SU-DHL-6 (cell line): ENCODE results near the gene DROSHA.
"Not testable (repeated sequence)": the region's sequence is repeated elsewhere in the genome, so short reads cannot be mapped to it uniquely, and the experiment has no call there.

Source experiments
- H2AFZ ChIP-seq: fragments of 200-600 bp; sonication (generic); 2 replicates; pipeline ENCODE4 v1.6.1; 2014; ENCODE audit warnings: low read depth, mild to moderate bottlenecking, moderate library complexity, mixed read lengths, antibody characterized with exemption, low read length; ENCODE audit not compliant: severe bottlenecking
- H3F3A ChIP-seq: fragments of 200-600 bp; shearing (Covaris generic); 2 replicates; pipeline ENCODE4 v1.6.0; 2016; ENCODE audit warnings: antibody characterized with exemption, mild to moderate bottlenecking; ENCODE audit not compliant: insufficient read depth
- H3K27ac ChIP-seq: fragments of 200-600 bp; sonication (generic); 2 replicates; pipeline ENCODE4 v1.5.1; 2016; ENCODE audit warnings: low read depth, mild to moderate bottlenecking, low read length, moderate library complexity, mixed read lengths
- H3K27me3 ChIP-seq: fragments of 200-600 bp; sonication (generic), shearing (Covaris generic); 2 replicates; pipeline ENCODE4 v1.6.0; 2014; ENCODE audit warnings: mild to moderate bottlenecking, low read length
- H3K36me3 ChIP-seq: fragments of 200-600 bp; sonication (generic); 2 replicates; pipeline ENCODE4 v1.6.1; 2014; ENCODE audit warnings: mild to moderate bottlenecking, low read length, mixed read lengths
- H3K4me2 ChIP-seq: fragments of 300-600, 200-600 bp; shearing (Covaris generic), sonication (generic); 2 replicates; pipeline ENCODE4 v1.6.0; 2014; ENCODE audit warnings: low read length, low read depth, mild to moderate bottlenecking; ENCODE audit not compliant: poor library complexity, severe bottlenecking
- H3K4me3 ChIP-seq: fragments of 200-600 bp; sonication (generic); 2 replicates; pipeline ENCODE4 v1.5.1; 2014; ENCODE audit warnings: antibody characterized with exemption, low read length, mild to moderate bottlenecking, mixed read lengths; ENCODE audit not compliant: insufficient read depth, poor library complexity, severe bottlenecking
- H3K79me2 ChIP-seq: fragments of 200-600 bp; sonication (generic); 2 replicates; pipeline ENCODE4 v1.6.1; 2014; ENCODE audit warnings: mild to moderate bottlenecking, low read length, moderate library complexity; ENCODE audit not compliant: insufficient read depth
- H3K9ac ChIP-seq: fragments of 200-600 bp; sonication (generic); 2 replicates; pipeline ENCODE4 v1.7.0; 2014; ENCODE audit warnings: mild to moderate bottlenecking, low read length
- H3K9me2 ChIP-seq: fragments of 200-600 bp; sonication (generic); replicated peaks from 2 replicates; pipeline ENCODE4 v1.6.1; 2014; ENCODE audit warnings: low read length; ENCODE audit not compliant: insufficient read depth
- H3K9me3 ChIP-seq: fragments of 200-600 bp; sonication (generic); 2 replicates; pipeline ENCODE4 v1.6.1; 2014; ENCODE audit warnings: low read length, mixed read lengths; ENCODE audit not compliant: insufficient read depth
- H4K20me1 ChIP-seq: fragments of 200-600 bp; sonication (generic); 2 replicates; pipeline ENCODE4 v1.6.1; 2014; ENCODE audit warnings: low read depth, mild to moderate bottlenecking, antibody characterized with exemption, low read length, moderate library complexity, mixed read lengths
- EZH2phosphoT487 ChIP-seq: fragments of 200-600 bp; sonication (generic), shearing (Covaris generic); conservative IDR thresholded peaks from 2 replicates; pipeline ENCODE4 v1.6.1; 2018; ENCODE audit warnings: mild to moderate bottlenecking, antibody characterized with exemption, low read length, moderate library complexity, mixed read lengths
- TF ChIP-seq, protein P1 (sequence below): fragments of 200-600 bp; sonication (generic); IDR thresholded peaks from one replicate; pipeline ENCODE4 v1.5.1; 2017; ENCODE audit warnings: antibody characterized with exemption, mild to moderate bottlenecking, low read length, moderate library complexity; ENCODE audit not compliant: insufficient read depth, poor library complexity, severe bottlenecking

DROSHA gene

DNA sequence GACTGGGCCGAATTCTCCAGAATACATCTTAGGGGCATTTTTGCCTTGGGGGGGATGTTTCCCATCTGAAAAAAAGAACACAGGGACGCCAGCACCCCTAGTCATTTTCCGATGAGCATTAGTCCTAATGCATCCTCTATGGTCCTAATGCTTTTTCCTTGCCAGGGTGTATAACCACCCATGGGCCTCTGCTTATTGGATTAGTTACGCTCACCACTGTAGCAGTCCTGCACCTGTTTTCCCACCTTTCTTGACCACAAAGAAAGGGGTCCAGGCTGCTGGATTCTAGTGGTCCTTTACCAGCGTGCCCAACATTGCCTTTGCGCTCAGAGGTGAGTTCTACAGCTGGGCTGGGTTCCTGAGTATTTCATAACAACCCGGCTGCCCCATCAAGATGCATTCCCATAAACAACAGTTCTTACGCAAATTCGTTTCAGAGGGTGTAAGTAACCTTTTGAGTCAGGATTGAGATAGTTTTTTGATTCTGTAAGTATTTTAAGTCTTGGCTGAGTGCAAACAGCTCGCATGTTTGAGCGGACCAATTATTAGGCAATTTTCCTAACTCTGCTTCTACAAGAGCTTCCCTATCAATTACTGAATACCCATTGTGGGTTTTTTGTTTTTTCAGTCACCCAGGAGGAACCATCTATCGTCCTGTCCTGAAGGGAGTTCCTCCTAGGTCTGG is 135.1 kb downstream of the DROSHA start:
- no peaks in the 10 kb centered on the region for H3K9me3 ChIP-seq
- no peak overlapping the region for H3K4me3 ChIP-seq
- TF ChIP-seq EZH2phosphoT487 = no peak
- TF ChIP-seq, protein P1, sequence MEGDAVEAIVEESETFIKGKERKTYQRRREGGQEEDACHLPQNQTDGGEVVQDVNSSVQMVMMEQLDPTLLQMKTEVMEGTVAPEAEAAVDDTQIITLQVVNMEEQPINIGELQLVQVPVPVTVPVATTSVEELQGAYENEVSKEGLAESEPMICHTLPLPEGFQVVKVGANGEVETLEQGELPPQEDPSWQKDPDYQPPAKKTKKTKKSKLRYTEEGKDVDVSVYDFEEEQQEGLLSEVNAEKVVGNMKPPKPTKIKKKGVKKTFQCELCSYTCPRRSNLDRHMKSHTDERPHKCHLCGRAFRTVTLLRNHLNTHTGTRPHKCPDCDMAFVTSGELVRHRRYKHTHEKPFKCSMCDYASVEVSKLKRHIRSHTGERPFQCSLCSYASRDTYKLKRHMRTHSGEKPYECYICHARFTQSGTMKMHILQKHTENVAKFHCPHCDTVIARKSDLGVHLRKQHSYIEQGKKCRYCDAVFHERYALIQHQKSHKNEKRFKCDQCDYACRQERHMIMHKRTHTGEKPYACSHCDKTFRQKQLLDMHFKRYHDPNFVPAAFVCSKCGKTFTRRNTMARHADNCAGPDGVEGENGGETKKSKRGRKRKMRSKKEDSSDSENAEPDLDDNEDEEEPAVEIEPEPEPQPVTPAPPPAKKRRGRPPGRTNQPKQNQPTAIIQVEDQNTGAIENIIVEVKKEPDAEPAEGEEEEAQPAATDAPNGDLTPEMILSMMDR = no peak
- H2AFZ ChIP-seq = no peak overlapping the region
- no peaks in the 10 kb centered on the region for H4K20me1 ChIP-seq
- H3K27ac ChIP-seq = no peak overlapping the region
- no peaks in the 10 kb centered on the region for H3K9me2 ChIP-seq
- H3K27me3 ChIP-seq = no peaks in the 10 kb centered on the region
- no peak overlapping the region for H3K9ac ChIP-seq
- no peaks in the 10 kb centered on the region for H3F3A ChIP-seq
- no peaks in the 10 kb centered on the region for H3K79me2 ChIP-seq
- H3K4me2 ChIP-seq = no peak overlapping the region
- H3K36me3 ChIP-seq = 0 out of 2 replicates have a peak, but pooled peaks cover 9% of the 10 kb centered on the region

DNA sequence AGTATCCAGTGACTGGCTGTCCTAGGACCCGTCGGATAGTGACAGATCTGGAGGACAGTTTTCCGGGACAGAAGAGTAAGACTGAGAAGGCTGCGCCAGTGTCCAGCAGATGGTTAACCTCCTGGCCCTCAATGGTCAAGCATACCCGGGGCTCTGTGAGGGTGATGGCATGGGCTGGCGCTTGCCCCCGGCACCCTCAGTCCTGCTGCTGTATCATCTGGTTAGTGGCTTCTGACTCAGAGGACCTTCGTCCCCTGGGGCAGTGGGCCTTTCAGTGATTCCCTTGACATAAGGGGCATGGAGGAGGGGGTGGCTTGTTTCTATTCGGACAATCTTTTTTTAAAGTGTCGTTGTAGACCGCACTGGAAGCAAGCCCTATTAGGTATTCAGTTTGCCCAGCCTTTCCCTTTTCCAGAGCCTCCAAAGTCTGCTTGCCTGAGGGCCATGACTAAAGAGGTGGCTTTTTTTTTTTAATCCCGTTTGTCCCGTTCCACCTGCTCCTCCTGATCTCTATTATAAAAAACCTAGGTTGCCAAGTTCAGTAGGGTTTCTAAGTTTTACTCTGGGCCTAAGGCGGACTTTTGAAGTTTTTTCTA is 136.3 kb downstream of the DROSHA start:
- not testable (repeated sequence) for H3K9me3 ChIP-seq, H3K4me3 ChIP-seq, H3K4me2 ChIP-seq, H2AFZ ChIP-seq, H3K27me3 ChIP-seq, H3F3A ChIP-seq, H3K36me3 ChIP-seq, H4K20me1 ChIP-seq, H3K27ac ChIP-seq, H3K9me2 ChIP-seq, H3K9ac ChIP-seq, H3K79me2 ChIP-seq

DNA sequence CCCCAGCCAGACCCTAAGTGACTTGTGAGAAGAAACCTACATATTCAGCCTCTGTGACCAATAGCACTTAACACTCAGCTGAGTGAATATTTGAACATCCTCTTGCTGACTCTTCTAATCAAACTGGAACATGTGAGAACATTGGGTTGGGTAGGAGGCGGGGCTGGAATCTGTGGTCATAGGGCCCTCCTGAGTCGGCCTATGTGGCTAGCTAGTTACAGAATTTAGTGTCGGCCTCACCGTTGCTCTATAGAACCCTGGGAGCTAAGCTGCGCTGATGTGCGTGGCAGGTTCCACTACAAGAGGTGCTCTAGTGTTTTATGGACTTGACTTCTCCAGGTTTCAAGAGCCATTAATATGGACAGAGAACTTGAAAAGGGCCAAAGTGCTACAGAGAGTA is 138.8 kb downstream of the DROSHA start:
- no peaks in the 10 kb centered on the region for H3F3A ChIP-seq
- no peaks in the 10 kb centered on the region for H3K36me3 ChIP-seq
- H3K9ac ChIP-seq = no peak overlapping the region
- no peak overlapping the region for H3K4me2 ChIP-seq
- H3K27me3 ChIP-seq = no peaks in the 10 kb centered on the region
- no peak overlapping the region for H3K4me3 ChIP-seq
- H3K79me2 ChIP-seq = no peaks in the 10 kb centered on the region
- no peak overlapping the region for H3K27ac ChIP-seq
- TF ChIP-seq, protein P1 = no peak
- H2AFZ ChIP-seq = no peak overlapping the region
- H4K20me1 ChIP-seq = no peaks in the 10 kb centered on the region
- H3K9me3 ChIP-seq = no peaks in the 10 kb centered on the region
- no peaks in the 10 kb centered on the region for H3K9me2 ChIP-seq

DNA sequence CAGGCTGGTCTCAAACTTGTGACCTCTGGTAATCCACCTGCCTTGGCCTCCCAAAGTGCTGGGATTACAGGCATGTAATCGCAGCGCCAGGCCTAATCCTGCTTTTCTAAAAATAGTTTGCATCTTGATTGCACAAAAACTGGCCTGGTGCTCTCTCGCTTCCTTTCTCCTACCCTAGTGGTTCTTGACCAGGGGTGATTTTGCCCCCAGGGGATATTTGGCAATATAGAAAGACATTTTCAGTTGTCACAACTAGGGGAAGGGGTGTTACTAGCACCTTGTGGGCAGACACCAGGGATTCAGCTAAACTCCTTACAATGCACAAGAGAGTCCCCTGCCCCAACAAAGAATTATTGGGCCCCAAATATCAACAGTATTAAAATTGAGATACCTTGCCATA is 139.8 kb downstream of the DROSHA start:
- Histone ChIP-seq H2AFZ (no peak overlapping the region), H3F3A (no peaks in the 10 kb centered on the region), H3K27me3 (no peaks in the 10 kb centered on the region), H3K9me2 (no peaks in the 10 kb centered on the region), H3K36me3 (no peaks in the 10 kb centered on the region), H3K79me2 (no peaks in the 10 kb centered on the region), H3K9ac (no peak overlapping the region), H3K4me2 (no peak overlapping the region), H3K4me3 (no peak overlapping the region), H3K27ac (no peak overlapping the region), H4K20me1 (no peaks in the 10 kb centered on the region), H3K9me3 (no peaks in the 10 kb centered on the region)
- TF ChIP-seq, protein P1 = no peak
- no peak for TF ChIP-seq EZH2phosphoT487
